RWPE1 (cell line): ENCODE results near the gene LINC00305.

Source experiments
- CTCF ChIA-PET: fragments of 350-600 bp; sonication (Branson Sonifier 250); formaldehyde crosslinking; extraction: SDS; loops from one replicate; lab custom pipeline; 2021; lab: Yijun Ruan, JAX
- POLR2A ChIA-PET: fragments of 400-600 bp; formaldehyde crosslinking; extraction: SDS; loops from one replicate; lab custom pipeline; 2020; ENCODE audit warnings: antibody characterized with exemption; ENCODE audit not compliant: low non-redundant PET; lab: Yijun Ruan, JAX
- DNase-seq: peaks from one replicate; pipeline ENCODE4 v3.0.0; 2012; ENCODE audit warnings: low spot score
- H3K27ac ChIP-seq: fragments of 450-650 bp; 2 replicates; pipeline ENCODE4 v1.5.1; 2017
- CTCF ChIP-seq: fragments of 450-650 bp; conservative IDR thresholded peaks from 2 replicates; pipeline ENCODE4 v1.5.1; 2017; ENCODE audit warnings: low read depth, mild to moderate bottlenecking

Gene LINC00305

GRCh38 chr18:64037812-64038414 is 111.0 kb downstream of the LINC00305 start:
- DNase-seq: peak; percentile 42
- H3K27ac ChIP-seq: no peak overlapping the region
- ChIA-PET CTCF (interaction anchor here (0.7 kb wide), 2 partner anchors 22 to 62 kb away, joined by 4 to 5 read pairs; no protein-coding TSS in a partner anchor), POLR2A (no interaction called here)
- peak; percentile 73 for TF ChIP-seq CTCF

- ChIA-PET POLR2A (no interaction called here), CTCF (no interaction called here)
- no peak for DNase-seq
- TF ChIP-seq CTCF: no peak
- H3K27ac ChIP-seq: no peak overlapping the region
Measured at GRCh38 chr18:64032312-64032711, 116.6 kb downstream of the LINC00305 start.

- CTCF ChIA-PET: interaction anchor here (0.5 kb wide), 1 partner anchor 628 kb away, joined by 3 read pairs; no protein-coding TSS in a partner anchor
- no peak for TF ChIP-seq CTCF
- DNase-seq: no peak
- H3K27ac ChIP-seq: no peak overlapping the region
- POLR2A ChIA-PET: no interaction called here
Measured at GRCh38 chr18:64031411-64031810, 117.5 kb downstream of the LINC00305 start.
